C4-2B (cell line): ENCODE results near the gene DNAJC21.
"Not testable (repeated sequence)": the region's sequence is repeated elsewhere in the genome, so short reads cannot be mapped to it uniquely, and the experiment has no call there.

ENCODE experiments used
- H3K27ac ChIP-seq: fragments of 450-650 bp; 2 replicates; pipeline ENCODE4 v1.5.1; 2017
- ZFX ChIP-seq: fragments of 450-650 bp; IDR thresholded peaks from 2 replicates; pipeline ENCODE4 v1.6.1; 2017
- TF ChIP-seq, protein P1 (sequence below): fragments of 450-650 bp; conservative IDR thresholded peaks from 2 replicates; pipeline ENCODE4 v1.5.1; 2017; ENCODE audit warnings: mild to moderate bottlenecking

The DNAJC21 gene

DNA sequence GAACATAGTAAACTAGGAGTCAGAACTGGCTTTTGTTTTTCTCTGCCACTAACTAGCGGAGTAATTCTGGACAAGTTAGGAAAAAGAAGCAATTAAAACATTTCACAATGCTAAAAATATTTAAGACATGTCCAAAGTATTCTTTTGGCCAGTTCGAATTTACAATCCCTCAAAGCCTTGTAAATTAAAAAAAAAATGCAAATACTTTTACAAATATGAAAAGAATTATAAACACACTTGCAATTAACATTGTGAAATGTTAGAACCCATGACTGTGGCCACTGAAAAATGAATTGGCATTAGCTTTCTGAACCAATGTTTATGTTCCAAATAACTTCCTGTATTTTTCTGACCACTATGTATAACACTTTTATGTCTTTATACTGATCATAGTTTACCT is 16.3 kb upstream of the DNAJC21 start:
- no peak for TF ChIP-seq ZFX
- TF ChIP-seq, protein P1, sequence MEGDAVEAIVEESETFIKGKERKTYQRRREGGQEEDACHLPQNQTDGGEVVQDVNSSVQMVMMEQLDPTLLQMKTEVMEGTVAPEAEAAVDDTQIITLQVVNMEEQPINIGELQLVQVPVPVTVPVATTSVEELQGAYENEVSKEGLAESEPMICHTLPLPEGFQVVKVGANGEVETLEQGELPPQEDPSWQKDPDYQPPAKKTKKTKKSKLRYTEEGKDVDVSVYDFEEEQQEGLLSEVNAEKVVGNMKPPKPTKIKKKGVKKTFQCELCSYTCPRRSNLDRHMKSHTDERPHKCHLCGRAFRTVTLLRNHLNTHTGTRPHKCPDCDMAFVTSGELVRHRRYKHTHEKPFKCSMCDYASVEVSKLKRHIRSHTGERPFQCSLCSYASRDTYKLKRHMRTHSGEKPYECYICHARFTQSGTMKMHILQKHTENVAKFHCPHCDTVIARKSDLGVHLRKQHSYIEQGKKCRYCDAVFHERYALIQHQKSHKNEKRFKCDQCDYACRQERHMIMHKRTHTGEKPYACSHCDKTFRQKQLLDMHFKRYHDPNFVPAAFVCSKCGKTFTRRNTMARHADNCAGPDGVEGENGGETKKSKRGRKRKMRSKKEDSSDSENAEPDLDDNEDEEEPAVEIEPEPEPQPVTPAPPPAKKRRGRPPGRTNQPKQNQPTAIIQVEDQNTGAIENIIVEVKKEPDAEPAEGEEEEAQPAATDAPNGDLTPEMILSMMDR = no peak
- H3K27ac ChIP-seq = no peak overlapping the region

DNA sequence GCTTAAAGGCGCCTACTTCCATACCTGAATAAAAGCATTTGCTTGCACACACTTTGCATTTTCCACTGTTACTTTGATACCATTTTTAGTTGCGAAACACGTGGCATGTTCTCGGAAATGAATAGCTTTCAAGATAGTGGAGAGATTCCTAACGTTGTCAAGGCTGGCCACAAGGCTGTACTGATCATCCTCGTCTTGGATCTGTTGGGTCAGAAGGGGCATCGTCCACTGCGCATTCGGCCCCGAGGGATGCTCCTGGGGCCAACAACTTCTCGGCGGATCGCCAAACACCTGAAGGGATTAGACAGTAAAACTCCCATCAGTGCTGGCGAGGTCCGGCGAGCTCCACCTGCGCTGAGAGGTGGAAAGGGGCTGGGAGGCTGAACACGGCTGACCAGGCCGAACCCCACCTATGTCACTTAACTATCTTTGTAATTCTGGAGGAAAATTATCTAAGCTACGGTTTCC is 14.7 kb upstream of the DNAJC21 start:
- peak overlapping the region; percentile 87 for H3K27ac ChIP-seq
- TF ChIP-seq, protein P1 = no peak
- no peak; the same call in 1 of the 2 replicates for TF ChIP-seq ZFX

DNA sequence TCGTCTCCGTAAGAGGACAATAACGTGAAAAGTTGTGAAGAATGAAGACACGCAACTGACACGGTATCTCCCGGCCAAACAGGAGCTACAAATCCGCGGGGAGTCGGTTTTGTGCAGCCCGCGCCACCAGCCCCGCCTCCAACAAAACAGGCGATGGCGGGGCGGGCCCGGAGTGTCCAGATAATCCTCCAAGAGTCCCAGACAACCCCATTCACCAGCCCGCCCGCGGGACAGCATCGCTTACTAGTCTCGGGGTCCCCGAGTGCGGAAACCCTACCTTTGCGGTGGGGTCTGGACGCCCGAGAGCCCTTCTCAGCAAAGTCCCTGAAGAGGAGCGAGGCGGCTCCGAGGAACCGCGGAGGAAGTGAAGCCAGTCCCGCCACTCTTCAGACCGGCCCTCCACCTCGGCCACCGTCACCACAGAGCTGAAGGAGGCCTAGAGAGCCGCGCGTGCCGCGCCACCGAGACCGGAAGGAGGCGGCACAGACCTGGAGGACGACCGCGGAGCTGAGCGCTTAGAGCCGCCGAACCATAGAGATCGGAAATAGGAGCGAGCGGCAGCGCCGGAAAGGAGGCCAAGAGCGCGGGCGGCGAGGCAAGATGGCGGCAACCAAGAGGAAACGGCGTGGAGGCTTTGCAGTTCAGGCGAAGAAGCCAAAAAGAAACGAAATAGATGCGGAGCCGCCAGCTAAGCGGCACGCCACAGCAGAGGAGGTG is 14.1 kb upstream of the DNAJC21 start, which contains the start of the genes BRIX1 and RAD1:
Gene BRIX1 (plus strand): TSS at position 573 of the 717 bp plus-strand sequence. CDS start 28 bp downstream, at position 601.
Gene RAD1 (minus strand): TSS at position 366 of the 717 bp plus-strand sequence. CDS start 612 bp downstream, outside the sequence.
- peak; percentile 53; the same call in 1 of the 2 replicates for TF ChIP-seq ZFX
- TF ChIP-seq, protein P1 = no peak
- H3K27ac ChIP-seq = peak within 1 kb of the TSS; percentile 87

DNA sequence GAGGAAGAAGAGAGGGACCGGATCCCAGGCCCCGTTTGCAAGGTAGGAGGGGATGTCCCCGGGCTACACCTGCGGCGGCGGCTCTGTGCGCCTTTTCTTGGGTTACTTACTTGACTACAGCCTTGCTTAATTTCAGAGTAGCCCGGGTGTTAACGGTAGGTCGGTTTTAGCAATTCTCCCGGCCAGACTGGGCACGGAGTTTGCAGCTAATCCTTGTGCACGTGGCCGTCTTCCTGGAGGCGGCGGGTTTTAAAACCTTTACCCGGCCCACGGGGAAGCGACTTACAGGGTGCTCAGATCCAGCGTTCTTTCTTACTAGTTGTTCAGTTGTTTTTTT is 13.5 kb upstream of the DNAJC21 start:
- TF ChIP-seq ZFX = no peak
- TF ChIP-seq, protein P1 = no peak
- peak overlapping the region; percentile 87 for H3K27ac ChIP-seq

DNA sequence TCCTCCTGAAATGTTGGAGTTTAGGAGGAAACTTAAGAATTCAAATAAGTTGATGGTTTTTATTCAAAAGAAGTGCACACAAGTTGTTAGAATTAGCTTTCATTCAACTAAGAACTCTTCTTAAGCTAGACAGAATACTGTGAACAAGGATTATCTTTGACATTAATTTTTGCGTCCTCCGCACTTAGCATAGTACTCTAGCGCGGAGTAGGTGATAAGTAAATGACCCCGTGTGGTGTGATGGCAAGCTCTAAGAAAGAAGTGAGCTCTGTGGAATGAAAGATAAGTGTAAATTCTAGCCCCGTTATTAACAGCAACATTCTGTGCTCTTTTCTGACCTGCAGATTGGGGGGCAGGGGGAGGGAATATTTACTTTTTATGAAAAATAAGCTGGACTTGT is 12.8 kb upstream of the DNAJC21 start:
- no peak overlapping the region; the same call in 1 of the 2 replicates for H3K27ac ChIP-seq
- TF ChIP-seq, protein P1 = no peak
- TF ChIP-seq ZFX = no peak

DNA sequence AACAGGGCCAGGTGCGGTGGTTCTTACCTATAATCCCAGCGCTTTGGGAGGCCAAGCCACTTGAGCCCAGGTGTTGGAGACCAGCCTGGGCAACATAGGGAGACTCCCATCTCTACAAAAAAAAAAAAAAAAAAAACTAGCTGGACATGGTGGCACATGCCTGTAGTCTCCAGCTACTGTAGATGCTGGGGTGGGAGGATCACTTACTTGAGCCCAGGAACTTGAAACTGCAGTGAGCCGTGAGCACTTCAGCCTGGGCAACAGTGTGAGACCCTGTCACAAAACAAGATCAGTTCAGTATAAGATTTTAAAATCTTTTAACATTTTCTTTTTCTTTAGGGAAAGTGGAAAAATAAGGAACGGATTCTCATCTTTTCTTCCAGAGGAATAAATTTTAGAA is 11.3 kb upstream of the DNAJC21 start:
- H3K27ac ChIP-seq = no peak overlapping the region
- TF ChIP-seq, protein P1 = no peak
- no peak for TF ChIP-seq ZFX

DNA sequence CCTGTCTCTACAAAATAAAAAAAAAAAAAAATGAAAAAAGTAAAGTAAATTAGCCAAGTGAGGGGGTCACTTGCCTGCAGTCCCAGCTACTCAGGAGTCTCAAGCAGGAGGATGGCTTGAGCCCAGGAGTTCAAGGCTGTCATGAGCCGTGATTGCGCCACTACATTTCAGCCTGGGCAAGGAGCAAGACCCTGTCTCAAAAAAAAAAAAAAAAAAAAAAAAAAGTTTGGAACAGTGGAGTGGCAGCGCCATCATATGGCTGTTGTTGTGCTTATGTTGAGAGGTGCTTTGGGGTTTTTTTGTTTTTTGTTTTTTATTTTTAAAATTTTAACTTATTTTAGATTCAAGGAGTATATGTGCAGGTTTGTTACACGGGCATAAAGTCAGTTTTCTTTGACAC is 10.3 kb upstream of the DNAJC21 start:
- TF ChIP-seq, protein P1 = peak; percentile 18; the same call in 1 of the 2 replicates
- no peak for TF ChIP-seq ZFX
- H3K27ac ChIP-seq = no peak overlapping the region

DNA sequence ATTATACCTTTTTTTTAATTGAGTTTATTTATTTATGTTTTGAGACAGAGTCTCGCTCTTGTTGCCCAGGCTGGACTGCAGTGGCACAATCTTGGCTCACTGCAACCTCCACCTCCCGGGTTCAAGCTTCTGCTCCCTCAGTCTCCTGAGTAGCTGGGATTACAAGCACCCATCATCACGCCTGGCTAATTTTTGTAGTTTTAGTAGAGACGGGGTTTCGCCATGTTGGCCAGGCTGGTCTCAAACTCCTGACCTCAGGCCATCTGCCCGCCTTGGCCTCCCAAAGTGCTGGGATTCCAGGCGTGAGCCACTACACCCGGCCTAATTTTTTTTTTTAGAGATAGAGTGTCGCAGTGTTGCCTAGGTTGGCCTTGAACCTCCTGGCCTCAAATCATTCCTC is 6.1 kb upstream of the DNAJC21 start:
- not testable (repeated sequence) for H3K27ac ChIP-seq
